Natural killer cell (primary cell): ENCODE measurements around the gene ESPL1. TPM values are rescaled to one million over a fixed set of nuclear protein-coding genes. Genes with fewer than 3 reads are reported as not detected.
A peak's percentile ranks its signal among the peaks of the same experiment; 100 is the strongest.

Experiments
- ATAC-seq, 3 donors: fragments of 150-1000 bp in 2 of 3; fragments of 200-7000 bp in 1 of 3; cut with Tn5 transposase; 1 replicate in 1 of 3; 2 replicates in 2 of 3; pipeline ENCODE4 v1.10.0; 2021; ENCODE audit warnings: mild to moderate bottlenecking in 2 of 3, moderate library complexity in 2 of 3
- DNase-seq, 2 donors: peaks; one replicate each; pipeline versions ENCODE4 v3.0.0 to v3.0.0-alpha.2; 2013 to 2021; ENCODE audit warnings: mixed read lengths in 1 of 2
- H3K27ac ChIP-seq: one replicate; pipeline ENCODE4 v1.5.1; 2013; ENCODE audit warnings: mild to moderate bottlenecking, low read length
- H3K27me3 ChIP-seq: one replicate; pipeline ENCODE4 v1.6.1; 2013; ENCODE audit warnings: low read length; ENCODE audit not compliant: control insufficient read depth, insufficient read depth
- H3K36me3 ChIP-seq: one replicate; pipeline ENCODE4 v1.6.1; 2013; ENCODE audit warnings: low read length; ENCODE audit not compliant: control insufficient read depth, insufficient read depth
- H3K4me1 ChIP-seq: one replicate; pipeline ENCODE4 v1.6.1; 2013; ENCODE audit warnings: low read length; ENCODE audit not compliant: control insufficient read depth, insufficient read depth
- H3K4me3 ChIP-seq: one replicate; pipeline ENCODE4 v1.5.1; 2013; ENCODE audit warnings: low read length
- H3K9me3 ChIP-seq: one replicate; pipeline ENCODE4 v1.6.1; 2013; ENCODE audit warnings: low read length; ENCODE audit not compliant: control insufficient read depth, insufficient read depth
- H3K27ac Mint-ChIP-seq, 2 donors: one replicate each; pipeline ENCODE4 v1.8.0; 2022; ENCODE audit warnings: mild to moderate bottlenecking in 2 of 2, mixed read lengths in 2 of 2, moderate library complexity in 1 of 2
- H3K27me3 Mint-ChIP-seq, 2 donors: one replicate each; pipeline ENCODE4 v1.8.0; 2022; ENCODE audit warnings: low read depth in 2 of 2, mixed read lengths in 2 of 2
- H3K36me3 Mint-ChIP-seq: one replicate; pipeline ENCODE4 v1.8.0; 2022; ENCODE audit warnings: mixed read lengths
- H3K4me1 Mint-ChIP-seq, 2 donors: one replicate each; pipeline ENCODE4 v1.8.0; 2022; ENCODE audit warnings: mixed read lengths in 2 of 2
- H3K4me3 Mint-ChIP-seq: one replicate; pipeline ENCODE4 v1.8.0; 2022; ENCODE audit warnings: mild to moderate bottlenecking, moderate library complexity, mixed read lengths
- H3K9me3 Mint-ChIP-seq, 2 donors: one replicate each; pipeline ENCODE4 v1.8.0; 2022; ENCODE audit warnings: mixed read lengths in 2 of 2
- WGBS: methylation state at CpG from one replicate; pipeline ENCODE4 v1.1.7; 2013; ENCODE audit warnings: missing lambda C conversion rate; ENCODE audit not compliant: insufficient coverage; 5-methylcytosine and 5-hydroxymethylcytosine counted together
- intact Hi-C: fragments of 100-400 bp; cut with micrococcal nuclease; formaldehyde crosslinking; loops from one replicate; pipeline ENCODE4 v1.14.2; 2022
- total RNA-seq, 4 donors: library from RNA; stranded (reverse); fragments of 120-200 nt in 1 of 4; gene quantifications; one replicate each; pipeline versions ENCODE4 v1.2.3 to v1.2.4, GENCODE V29; 2013 to 2022
- TF ChIP-seq, protein P1 (sequence below): fragments of 200-600 bp; IDR thresholded peaks from one replicate; pipeline ENCODE4 v1.8.0; 2022; ENCODE audit warnings: antibody characterized with exemption

Gene ESPL1
- total RNA-seq, 3 donors from 2014 or later (not counting 1 experiment from before 2014, with no cell fraction given): 1.9 to 5.8 (median 3.1) TPM

GRCh38 chr12:53306826-53307225, 38.7 kb downstream of the ESPL1 start:
- no peaks in the 10 kb centered on the region for H3K27me3 Mint-ChIP-seq
- H3K4me3 Mint-ChIP-seq: no peak overlapping the region
- Histone ChIP-seq H3K27me3 (no peaks in the 10 kb centered on the region), H3K36me3 (peaks cover 66% of the 10 kb centered on the region), H3K4me3 (no peak overlapping the region), H3K27ac (no peak overlapping the region), H3K9me3 (no peaks in the 10 kb centered on the region), H3K4me1 (peaks cover 3% of the 10 kb centered on the region)
- intact Hi-C loops: no loop called here
- H3K36me3 Mint-ChIP-seq: peaks cover 15% of the 10 kb centered on the region
- DNase-seq (no peak), ATAC-seq (no peak)
- TF ChIP-seq, protein P1, sequence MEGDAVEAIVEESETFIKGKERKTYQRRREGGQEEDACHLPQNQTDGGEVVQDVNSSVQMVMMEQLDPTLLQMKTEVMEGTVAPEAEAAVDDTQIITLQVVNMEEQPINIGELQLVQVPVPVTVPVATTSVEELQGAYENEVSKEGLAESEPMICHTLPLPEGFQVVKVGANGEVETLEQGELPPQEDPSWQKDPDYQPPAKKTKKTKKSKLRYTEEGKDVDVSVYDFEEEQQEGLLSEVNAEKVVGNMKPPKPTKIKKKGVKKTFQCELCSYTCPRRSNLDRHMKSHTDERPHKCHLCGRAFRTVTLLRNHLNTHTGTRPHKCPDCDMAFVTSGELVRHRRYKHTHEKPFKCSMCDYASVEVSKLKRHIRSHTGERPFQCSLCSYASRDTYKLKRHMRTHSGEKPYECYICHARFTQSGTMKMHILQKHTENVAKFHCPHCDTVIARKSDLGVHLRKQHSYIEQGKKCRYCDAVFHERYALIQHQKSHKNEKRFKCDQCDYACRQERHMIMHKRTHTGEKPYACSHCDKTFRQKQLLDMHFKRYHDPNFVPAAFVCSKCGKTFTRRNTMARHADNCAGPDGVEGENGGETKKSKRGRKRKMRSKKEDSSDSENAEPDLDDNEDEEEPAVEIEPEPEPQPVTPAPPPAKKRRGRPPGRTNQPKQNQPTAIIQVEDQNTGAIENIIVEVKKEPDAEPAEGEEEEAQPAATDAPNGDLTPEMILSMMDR: no peak
- no peaks in the 10 kb centered on the region for H3K9me3 Mint-ChIP-seq
- no peak overlapping the region for H3K27ac Mint-ChIP-seq
- H3K4me1 Mint-ChIP-seq: peaks cover 8 to 15% of the 10 kb centered on the region in 2 donors
- WGBS: 98% methylated on average over 10 of the region's 10 CpGs

DNA sequence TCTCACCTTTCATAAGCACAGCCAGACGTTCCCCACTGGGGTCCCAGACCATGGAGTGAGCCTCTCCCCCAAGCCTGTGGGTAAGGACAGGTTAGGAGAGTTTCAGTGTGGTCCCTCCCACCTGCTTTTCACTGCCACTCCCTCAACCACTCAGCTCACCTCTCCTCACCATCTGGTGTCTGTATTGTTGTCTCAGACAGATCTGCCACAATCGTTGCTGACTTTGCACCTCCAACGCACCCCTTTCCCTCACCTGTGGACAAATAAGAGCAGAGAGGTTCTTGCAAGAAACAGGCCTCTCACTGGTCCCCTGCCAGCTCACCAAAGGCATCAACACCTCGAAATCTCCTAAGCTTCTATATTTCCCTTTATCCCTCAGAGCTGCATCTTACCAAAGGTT, 40.2 kb downstream of the ESPL1 start:
- H3K36me3 Mint-ChIP-seq: peaks cover 15% of the 10 kb centered on the region
- no peaks in the 10 kb centered on the region for H3K9me3 ChIP-seq
- H3K36me3 ChIP-seq: peaks cover 54% of the 10 kb centered on the region
- peaks cover 0 to 2% of the 10 kb centered on the region in 2 donors for H3K4me1 Mint-ChIP-seq
- ATAC-seq: no peak
- intact Hi-C loops: no loop called here
- no peaks in the 10 kb centered on the region for H3K4me1 ChIP-seq
- no peaks in the 10 kb centered on the region for H3K27me3 Mint-ChIP-seq
- WGBS: 89% methylated on average over 3 of the region's 4 CpGs
- H3K4me3 Mint-ChIP-seq: no peak overlapping the region
- no peak overlapping the region for H3K4me3 ChIP-seq
- no peak for DNase-seq
- no peaks in the 10 kb centered on the region for H3K27me3 ChIP-seq
- TF ChIP-seq, protein P1: no peak
- H3K27ac ChIP-seq: no peak overlapping the region
- H3K27ac Mint-ChIP-seq: no peak overlapping the region
- no peaks in the 10 kb centered on the region for H3K9me3 Mint-ChIP-seq

DNA sequence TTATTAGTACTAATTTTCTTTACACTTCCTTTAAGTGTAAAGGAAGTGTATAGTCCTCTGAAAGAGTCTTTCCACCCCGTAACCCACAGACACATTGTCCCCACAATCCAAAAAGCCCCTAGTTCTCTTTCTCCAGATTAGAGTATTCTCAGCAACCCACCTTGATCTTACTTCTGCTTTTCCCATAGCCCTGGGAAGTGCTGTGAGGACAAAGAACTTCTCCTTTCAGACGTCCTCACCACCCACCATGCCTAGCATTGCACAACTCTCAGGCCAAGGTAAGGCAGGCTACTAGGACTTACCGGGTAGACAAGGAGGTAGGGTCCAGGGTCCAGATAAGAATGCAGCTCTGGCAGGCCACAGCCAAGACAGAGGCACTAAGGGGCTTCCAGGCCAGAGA, 45.9 kb downstream of the ESPL1 start:
- H3K36me3 Mint-ChIP-seq: peaks cover 7% of the 10 kb centered on the region

More for the DNA sequence above, 45.9 kb downstream of the ESPL1 start:
- peaks cover 0 to 9% of the 10 kb centered on the region in 2 donors for H3K4me1 Mint-ChIP-seq
- H3K27me3 Mint-ChIP-seq: no peaks in the 10 kb centered on the region
- Histone ChIP-seq H3K4me3 (no peak overlapping the region), H3K27me3 (no peaks in the 10 kb centered on the region), H3K27ac (no peak overlapping the region), H3K36me3 (peaks cover 41% of the 10 kb centered on the region), H3K4me1 (no peaks in the 10 kb centered on the region), H3K9me3 (no peaks in the 10 kb centered on the region)
- no peaks in the 10 kb centered on the region for H3K9me3 Mint-ChIP-seq
- no peak for ATAC-seq
- no peak overlapping the region for H3K4me3 Mint-ChIP-seq
- TF ChIP-seq, protein P1: no peak
- no peak for DNase-seq
- intact Hi-C loops: no loop called here
- peak overlapping the region in 1 of 2 donors; percentile 64 for H3K27ac Mint-ChIP-seq
- 14% methylated on average over 1 of the region's 3 CpGs for WGBS
